HEK293T (cell line): Measurements from ENCODE around the gene TSPAN18.

ENCODE experiments used
- CTCF ChIA-PET: fragments of 350-600 bp; formaldehyde crosslinking; extraction: SDS; loops from one replicate; lab custom pipeline; 2021; ENCODE audit warnings: antibody characterized with exemption, inconsistent platforms; lab: Yijun Ruan, JAX
- POLR2A ChIA-PET: fragments of 350-600 bp; formaldehyde crosslinking; extraction: SDS; loops from one replicate; lab custom pipeline; 2020; ENCODE audit warnings: antibody characterized with exemption, inconsistent platforms; lab: Yijun Ruan, JAX
- DNase-seq: peaks from one replicate; pipeline ENCODE4 v3.0.0; 2012; ENCODE audit warnings: mixed read lengths; ENCODE audit errors: extremely low spot score
- ARNT ChIP-seq: fragments of 450-650 bp; IDR thresholded peaks from 2 replicates; pipeline ENCODE4 v1.6.1; 2017; ENCODE audit warnings: mild to moderate bottlenecking
- BHLHE40 ChIP-seq: fragments of 450-650 bp; IDR thresholded peaks from 2 replicates; pipeline ENCODE4 v1.6.1; 2016; ENCODE audit warnings: mild to moderate bottlenecking, moderate library complexity, borderline replicate concordance
- CTBP1 ChIP-seq: fragments of 450-650 bp; IDR thresholded peaks from 2 replicates; pipeline ENCODE4 v1.6.1; 2016; ENCODE audit warnings: borderline replicate concordance
- ELF4 ChIP-seq: fragments of 450-650 bp; IDR thresholded peaks from 2 replicates; pipeline ENCODE4 v1.6.1; 2017; ENCODE audit warnings: antibody characterized with exemption
- FOXA1 ChIP-seq: fragments of 450-650 bp; IDR thresholded peaks from 2 replicates; pipeline ENCODE4 v1.6.1; 2016; ENCODE audit warnings: mild to moderate bottlenecking
- FOXK2 ChIP-seq: fragments of 450-650 bp; IDR thresholded peaks from 2 replicates; pipeline ENCODE4 v1.6.1; 2016; ENCODE audit warnings: mild to moderate bottlenecking
- FOXM1 ChIP-seq: fragments of 450-650 bp; IDR thresholded peaks from 2 replicates; pipeline ENCODE4 v1.6.1; 2017; ENCODE audit warnings: mild to moderate bottlenecking, borderline replicate concordance
- HDGF ChIP-seq: fragments of 450-650 bp; IDR thresholded peaks from 2 replicates; pipeline ENCODE4 v1.6.1; 2017; ENCODE audit warnings: antibody characterized with exemption, borderline replicate concordance
- L3MBTL2 ChIP-seq: fragments of 450-650 bp; conservative IDR thresholded peaks from 2 replicates; pipeline ENCODE4 v1.6.1; 2016; ENCODE audit warnings: mild to moderate bottlenecking
- LEF1 ChIP-seq: fragments of 450-650 bp; IDR thresholded peaks from 2 replicates; pipeline ENCODE4 v1.6.1; 2017; ENCODE audit warnings: mild to moderate bottlenecking, borderline replicate concordance
- NFRKB ChIP-seq: fragments of 450-650 bp; IDR thresholded peaks from 2 replicates; pipeline ENCODE4 v1.6.1; 2016; ENCODE audit warnings: mild to moderate bottlenecking, moderate library complexity
- PKNOX1 ChIP-seq: fragments of 450-650 bp; IDR thresholded peaks from 2 replicates; pipeline ENCODE4 v1.6.1; 2016
- SP1 ChIP-seq: fragments of 450-650 bp; IDR thresholded peaks from 2 replicates; pipeline ENCODE4 v1.6.1; 2017
- SUZ12 ChIP-seq: fragments of 450-650 bp; IDR thresholded peaks from 2 replicates; pipeline ENCODE4 v1.6.1; 2016; ENCODE audit warnings: mild to moderate bottlenecking
- TARDBP ChIP-seq: fragments of 450-650 bp; IDR thresholded peaks from 2 replicates; pipeline ENCODE4 v1.6.1; 2016
- ZNF384 ChIP-seq: fragments of 450-650 bp; IDR thresholded peaks from 2 replicates; pipeline ENCODE4 v1.6.1; 2016

TSPAN18 gene

GRCh38 chr11:44928816-44929215, 202.1 kb downstream of the TSPAN18 start:
- no peak for TF ChIP-seq ZNF384
- no peak for TF ChIP-seq LEF1
- no peak for TF ChIP-seq ELF4
- TF ChIP-seq SUZ12 = no peak
- no peak for TF ChIP-seq FOXM1
- TF ChIP-seq HDGF = no peak
- no peak for TF ChIP-seq TARDBP
- TF ChIP-seq BHLHE40 = no peak
- POLR2A ChIA-PET = no interaction called here
- CTCF ChIA-PET = interaction anchor here (0.6 to 8.3 kb wide), 4 partner anchors 8 to 364 kb away, joined by 3 to 78 read pairs (median 10); no protein-coding TSS in a partner anchor
- DNase-seq = no peak

GRCh38 chr11:44930588-44931302, 204.0 kb downstream of the TSPAN18 start:
- CTCF ChIA-PET = interaction anchor here (0.7 to 8.3 kb wide), 4 partner anchors 9 to 314 kb away, joined by 3 to 78 read pairs (median 4); no protein-coding TSS in a partner anchor
- TF ChIP-seq ARNT = no peak
- no peak for TF ChIP-seq L3MBTL2
- TF ChIP-seq SP1 = no peak
- no peak for DNase-seq
- POLR2A ChIA-PET = no interaction called here

- no peak for DNase-seq
- CTCF ChIA-PET = interaction anchor here (0.7 to 8.3 kb wide), 5 partner anchors 10 to 314 kb away, joined by 3 to 78 read pairs (median 3); no protein-coding TSS in a partner anchor
- POLR2A ChIA-PET = no interaction called here
- no peak for TF ChIP-seq TARDBP
- no peak for TF ChIP-seq BHLHE40
- no peak for TF ChIP-seq FOXM1
- no peak for TF ChIP-seq SUZ12
- TF ChIP-seq CTBP1 = no peak
- TF ChIP-seq L3MBTL2 = no peak
- no peak for TF ChIP-seq HDGF
- TF ChIP-seq FOXK2 = no peak
- TF ChIP-seq NFRKB = no peak
- TF ChIP-seq ARNT = no peak
- TF ChIP-seq ZNF384 = no peak
- no peak for TF ChIP-seq LEF1
- TF ChIP-seq FOXA1 = no peak
These were observed 204.7 kb downstream of the TSPAN18 start for GRCh38 chr11:44931466-44931865.

- no peak for DNase-seq
- ChIA-PET CTCF (no interaction called here), POLR2A (no interaction called here)
- TF ChIP-seq PKNOX1 = no peak
- TF ChIP-seq ELF4 = no peak
- no peak for TF ChIP-seq L3MBTL2
- no peak for TF ChIP-seq FOXK2
- TF ChIP-seq HDGF = no peak
- no peak for TF ChIP-seq FOXA1
These were observed 207.3 kb downstream of the TSPAN18 start for GRCh38 chr11:44934110-44934509.

- TF ChIP-seq NFRKB (no peak), BHLHE40 (no peak), L3MBTL2 (no peak), SUZ12 (no peak), PKNOX1 (no peak)
- no peak for DNase-seq
- ChIA-PET POLR2A (no interaction called here), CTCF (interaction anchor here (2.5 kb wide), 1 partner anchor 169 kb away, joined by 67 read pairs; no protein-coding TSS in a partner anchor)
These were observed 208.0 kb downstream of the TSPAN18 start for GRCh38 chr11:44934735-44935250.

GRCh38 chr11:44936525-44936924, 209.8 kb downstream of the TSPAN18 start:
- TF ChIP-seq ZNF384 = no peak
- TF ChIP-seq NFRKB = no peak
- peak; percentile 80 for DNase-seq
- ChIA-PET CTCF (interaction anchor here (0.6 to 2.6 kb wide), 15 partner anchors 9 to 830 kb away, joined by 3 to 67 read pairs (median 6); no protein-coding TSS in a partner anchor), POLR2A (no interaction called here)

GRCh38 chr11:44936951-44937543, 210.3 kb downstream of the TSPAN18 start:
- TF ChIP-seq SP1 = no peak
- TF ChIP-seq NFRKB = no peak
- TF ChIP-seq FOXK2 = no peak
- no peak for TF ChIP-seq HDGF
- TF ChIP-seq ARNT = no peak
- TF ChIP-seq CTBP1 = no peak
- no peak for TF ChIP-seq PKNOX1
- no peak for TF ChIP-seq LEF1
- TF ChIP-seq FOXM1 = no peak
- no peak for TF ChIP-seq ZNF384
- no peak for TF ChIP-seq L3MBTL2
- no peak for TF ChIP-seq SUZ12
- TF ChIP-seq ELF4 = no peak
- TF ChIP-seq BHLHE40 = no peak
- no peak for TF ChIP-seq TARDBP
- DNase-seq = no peak
- POLR2A ChIA-PET = no interaction called here

More at GRCh38 chr11:44936951-44937543, 210.3 kb downstream of the TSPAN18 start:
- CTCF ChIA-PET = interaction anchor here (0.6 to 2.6 kb wide), 12 partner anchors 9 to 394 kb away, joined by 3 to 67 read pairs (median 8); no protein-coding TSS in a partner anchor
